ENCODE results near the gene NOP58. TPM values are rescaled to one million over a fixed set of nuclear protein-coding genes. Genes with fewer than 3 reads are reported as not detected.
"Not testable (repeated sequence)": the region's sequence is repeated elsewhere in the genome, so short reads cannot be mapped to it uniquely, and the experiment has no call there.

The NOP58 gene, protein sequence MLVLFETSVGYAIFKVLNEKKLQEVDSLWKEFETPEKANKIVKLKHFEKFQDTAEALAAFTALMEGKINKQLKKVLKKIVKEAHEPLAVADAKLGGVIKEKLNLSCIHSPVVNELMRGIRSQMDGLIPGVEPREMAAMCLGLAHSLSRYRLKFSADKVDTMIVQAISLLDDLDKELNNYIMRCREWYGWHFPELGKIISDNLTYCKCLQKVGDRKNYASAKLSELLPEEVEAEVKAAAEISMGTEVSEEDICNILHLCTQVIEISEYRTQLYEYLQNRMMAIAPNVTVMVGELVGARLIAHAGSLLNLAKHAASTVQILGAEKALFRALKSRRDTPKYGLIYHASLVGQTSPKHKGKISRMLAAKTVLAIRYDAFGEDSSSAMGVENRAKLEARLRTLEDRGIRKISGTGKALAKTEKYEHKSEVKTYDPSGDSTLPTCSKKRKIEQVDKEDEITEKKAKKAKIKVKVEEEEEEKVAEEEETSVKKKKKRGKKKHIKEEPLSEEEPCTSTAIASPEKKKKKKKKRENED
- 63.7 TPM for polyA plus RNA-seq (2013, experiment 1 of 2; ENCODE audit: insufficient read length)
- 35.6 TPM for polyA plus RNA-seq (2013, experiment 2 of 2; ENCODE audit: insufficient read length)

GRCh38 chr2:202265467-202266277 is at the start of gene NOP58:
Gene NOP58 (plus strand): TSS chr2:202265763. CDS start chr2:202265942, 179 bp downstream.
- peak; percentile 97 for DNase-seq

DNA sequence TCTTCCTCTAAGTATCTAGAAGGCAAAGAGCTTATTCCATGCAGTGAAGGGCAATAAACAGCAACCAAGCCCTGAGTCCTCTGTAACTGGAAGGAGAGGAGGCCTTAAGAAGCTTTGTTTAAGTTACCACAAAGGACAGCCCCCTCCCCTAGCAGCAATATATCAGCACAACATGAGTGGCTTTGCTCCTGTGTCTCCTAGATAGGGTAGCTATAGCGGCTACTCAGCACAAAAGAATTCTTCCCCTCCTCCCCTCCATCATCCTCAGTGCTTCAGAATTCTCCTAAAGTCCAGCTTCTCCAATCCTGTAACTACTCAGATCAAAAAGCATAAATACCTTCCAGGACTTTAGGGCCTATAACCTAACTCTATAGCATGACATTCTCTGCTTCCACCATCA is 43.7 kb upstream of the NOP58 start:
- peak; percentile 50 for DNase-seq

- DNase-seq: peak; percentile 60
Observed at GRCh38 chr2:202237787-202238233, 27.8 kb upstream of the NOP58 start.

DNA sequence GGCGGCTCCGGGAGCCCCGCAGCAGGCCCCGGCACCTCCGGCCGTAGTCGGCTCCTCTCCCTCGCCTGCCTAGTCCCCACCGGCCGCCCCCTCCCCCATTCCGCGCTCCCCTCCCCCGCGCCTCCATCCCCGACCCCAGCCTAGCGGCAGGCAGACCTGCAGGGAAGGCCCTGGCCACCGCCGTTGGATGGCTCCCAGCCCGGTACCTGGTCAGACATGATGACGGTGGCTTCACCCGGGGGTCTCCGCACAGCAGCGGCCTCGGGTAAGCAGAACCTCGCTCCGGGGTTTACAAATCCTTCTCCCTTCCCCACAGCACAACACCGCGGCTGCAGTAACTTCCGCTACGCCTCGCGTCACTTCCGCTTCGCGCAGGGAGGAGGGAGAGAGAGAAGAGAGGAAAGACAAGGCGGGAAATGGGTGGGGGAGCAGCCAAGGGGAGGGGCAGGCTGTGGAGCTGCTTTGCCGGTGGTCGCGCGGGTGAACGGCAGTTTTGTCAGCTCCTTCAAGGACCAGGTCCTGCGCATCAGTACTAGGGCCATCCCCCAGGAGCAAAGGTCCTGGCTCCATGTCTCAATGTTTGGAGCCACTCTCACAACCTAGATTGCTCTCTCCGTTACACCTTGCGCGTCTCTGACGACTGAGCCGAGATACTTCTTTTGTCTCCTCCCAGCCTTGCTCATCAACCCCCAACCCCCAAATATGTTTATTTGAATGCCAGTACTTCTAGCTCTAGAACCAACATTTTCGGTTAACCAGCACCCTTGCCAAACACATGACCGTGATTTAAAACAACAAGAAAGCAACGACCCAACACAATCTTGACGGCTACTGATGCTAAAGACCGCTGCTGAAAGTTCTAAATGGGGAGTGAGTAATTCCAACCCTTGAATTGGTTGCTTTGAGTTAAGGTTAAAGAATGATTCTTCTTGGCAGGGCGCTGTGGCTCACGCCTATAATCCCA is 27.0 kb upstream of the NOP58 start, which contains the start of gene SUMO1:
SUMO1 (minus strand) TSS at position 364 of the 964 bp plus-strand sequence; CDS start at position 218, 146 bp downstream.
- peak; percentile 93 for DNase-seq

DNA sequence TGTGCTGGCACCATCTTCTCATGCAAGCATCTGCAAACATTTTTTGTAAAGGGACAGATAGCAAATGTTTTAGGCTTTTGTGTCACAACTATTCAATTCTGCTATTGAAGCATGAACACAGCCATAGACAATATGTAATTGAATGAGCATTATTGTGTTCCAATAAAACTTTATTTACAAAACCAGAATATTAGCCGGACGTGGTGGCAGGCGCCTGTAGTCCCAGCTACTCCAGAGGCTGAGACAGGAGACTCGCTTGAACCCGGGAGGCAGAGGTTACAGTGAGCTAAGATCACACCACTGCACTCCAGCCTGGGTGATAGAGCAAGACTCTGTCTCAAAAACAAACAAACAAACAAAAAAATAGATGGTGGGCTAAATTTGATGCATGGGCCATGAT is 17.9 kb upstream of the NOP58 start:
- DNase-seq: not testable (repeated sequence)

DNA sequence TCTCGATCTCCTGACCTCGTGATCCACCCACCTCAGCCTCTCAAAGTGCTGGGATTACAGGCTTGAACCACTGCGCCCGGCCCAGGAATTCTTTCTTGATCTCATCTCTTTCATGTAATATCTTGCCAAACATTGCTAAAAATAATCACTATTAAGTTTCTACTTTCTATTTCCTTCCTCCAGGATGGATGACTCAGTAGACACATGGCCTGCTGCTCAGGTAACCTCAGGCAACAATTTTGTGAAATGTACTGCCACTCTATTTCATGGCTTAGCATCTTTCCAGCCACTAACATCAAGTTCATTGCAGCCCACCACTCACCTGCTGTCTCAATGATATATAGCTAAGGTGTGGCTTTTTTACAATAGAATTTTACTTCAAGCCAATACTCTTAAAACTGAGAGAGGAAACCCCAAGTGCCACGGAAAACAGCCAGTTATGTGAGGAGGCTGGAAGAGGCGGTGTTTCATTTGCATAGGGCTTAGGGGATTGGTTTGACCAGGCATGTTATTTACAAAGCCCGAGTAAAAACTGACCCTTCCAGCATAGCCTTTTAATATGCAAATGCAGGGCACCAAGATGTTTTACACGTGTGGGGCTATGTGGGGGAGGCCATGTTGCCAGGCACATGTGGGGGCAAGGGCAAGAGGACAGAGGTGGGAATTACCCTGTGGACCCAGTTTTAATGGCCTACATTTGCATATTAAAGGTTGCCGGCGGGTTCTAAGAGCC is 15.9 kb upstream of the NOP58 start:
- no peak for DNase-seq

- DNase-seq: no peak
Observed at GRCh38 chr2:202251494-202251893, 14.1 kb upstream of the NOP58 start.

- DNase-seq: no peak
Observed at GRCh38 chr2:202261531-202261930, 4.0 kb upstream of the NOP58 start.

- no peak for DNase-seq
Observed at GRCh38 chr2:202267495-202267894, 1.9 kb downstream of the NOP58 start.

DNA sequence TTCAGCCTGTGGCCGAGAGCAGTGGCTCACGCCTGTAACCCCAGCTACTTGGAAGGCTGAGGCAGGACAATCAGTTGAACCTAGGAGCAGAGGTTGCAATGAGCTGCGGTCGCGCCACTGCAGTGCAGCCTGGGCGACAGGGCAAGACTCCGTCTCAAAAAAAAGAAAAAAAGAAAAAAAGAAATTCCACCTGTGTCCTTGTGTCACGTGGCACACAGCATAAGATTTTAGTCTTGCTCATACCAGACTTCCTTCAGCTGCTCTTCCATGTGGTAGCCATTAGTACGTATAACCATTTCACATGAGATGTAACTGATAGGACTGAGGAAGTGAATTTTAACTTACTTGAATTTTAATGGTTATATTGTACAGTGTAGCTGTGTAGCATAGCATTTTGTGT is 4.0 kb downstream of the NOP58 start:
- no peak for DNase-seq

DNA sequence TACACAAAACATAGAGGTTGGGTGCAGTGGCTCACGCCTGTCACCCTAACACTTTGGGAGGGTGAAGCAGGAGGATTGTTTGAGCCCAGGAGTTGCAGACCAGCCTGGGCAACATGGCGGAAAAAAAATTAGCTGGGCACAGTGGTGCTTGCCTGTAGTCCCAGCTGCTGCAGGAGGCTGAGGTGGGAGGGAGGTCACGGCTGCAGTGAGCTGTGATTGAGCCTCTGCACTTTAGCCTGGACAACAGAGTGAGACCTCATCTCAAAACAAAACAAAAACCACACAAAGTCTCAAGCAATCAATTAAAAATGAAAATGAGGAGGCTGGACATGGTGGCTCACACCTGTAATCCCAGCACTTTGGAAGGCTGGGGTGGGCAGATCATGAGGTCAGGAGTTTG is 4.9 kb downstream of the NOP58 start:
- no peak for DNase-seq

DNA sequence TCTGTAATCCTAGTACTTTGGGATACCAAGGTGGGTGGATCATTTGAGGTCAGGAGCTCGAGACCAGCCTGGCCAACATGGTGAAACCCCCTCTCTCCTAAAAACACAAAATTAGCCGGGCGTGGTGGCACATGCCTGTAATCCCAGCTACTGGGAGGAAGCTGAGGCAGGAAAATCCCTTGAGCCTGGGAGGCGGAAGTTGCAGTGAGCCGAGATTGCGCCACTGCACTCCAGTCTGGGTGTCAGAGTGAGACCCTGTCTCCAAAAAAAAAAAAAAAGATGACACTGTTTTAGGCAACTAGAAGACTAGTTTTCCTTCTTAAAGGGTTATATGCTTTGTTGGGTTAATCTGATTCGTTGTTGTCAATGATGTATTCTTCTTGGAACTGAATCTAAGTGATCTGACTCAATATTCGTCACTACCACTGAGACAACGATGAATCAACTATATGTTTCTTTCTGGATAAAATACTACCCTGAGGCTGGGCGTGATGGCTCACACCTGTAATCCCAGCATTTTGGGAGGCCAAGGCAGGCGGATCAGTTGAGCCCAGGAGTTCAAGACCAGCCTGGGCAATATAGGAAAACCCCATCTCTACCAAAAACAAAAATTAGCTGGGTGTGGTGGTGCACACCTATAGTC is 10.6 kb downstream of the NOP58 start:
- peak; percentile 39 for DNase-seq

- peak; percentile 61 for DNase-seq
Observed at GRCh38 chr2:202278036-202278760, 12.6 kb downstream of the NOP58 start.

DNA sequence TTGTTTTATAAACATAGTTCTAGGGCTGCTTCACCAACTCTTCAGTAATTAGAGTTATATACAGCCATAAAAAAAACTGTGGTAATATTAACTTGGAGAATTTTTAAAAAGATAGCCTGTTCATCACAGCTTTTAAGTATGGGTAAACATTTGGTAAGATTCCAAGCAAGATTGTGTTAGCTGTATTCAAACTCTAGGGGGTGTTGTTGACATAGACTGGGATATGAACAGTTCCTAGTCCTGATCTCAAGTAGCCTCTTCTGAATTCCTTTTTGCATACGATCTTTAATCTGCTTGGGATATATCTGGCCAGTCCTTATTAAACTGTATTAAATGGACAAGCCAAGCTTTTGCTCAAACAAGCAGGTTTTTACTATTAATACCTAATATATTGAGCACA is 13.4 kb downstream of the NOP58 start:
- peak; percentile 66 for DNase-seq

- no peak for DNase-seq
Observed at GRCh38 chr2:202286595-202286994, 21.0 kb downstream of the NOP58 start.

DNA sequence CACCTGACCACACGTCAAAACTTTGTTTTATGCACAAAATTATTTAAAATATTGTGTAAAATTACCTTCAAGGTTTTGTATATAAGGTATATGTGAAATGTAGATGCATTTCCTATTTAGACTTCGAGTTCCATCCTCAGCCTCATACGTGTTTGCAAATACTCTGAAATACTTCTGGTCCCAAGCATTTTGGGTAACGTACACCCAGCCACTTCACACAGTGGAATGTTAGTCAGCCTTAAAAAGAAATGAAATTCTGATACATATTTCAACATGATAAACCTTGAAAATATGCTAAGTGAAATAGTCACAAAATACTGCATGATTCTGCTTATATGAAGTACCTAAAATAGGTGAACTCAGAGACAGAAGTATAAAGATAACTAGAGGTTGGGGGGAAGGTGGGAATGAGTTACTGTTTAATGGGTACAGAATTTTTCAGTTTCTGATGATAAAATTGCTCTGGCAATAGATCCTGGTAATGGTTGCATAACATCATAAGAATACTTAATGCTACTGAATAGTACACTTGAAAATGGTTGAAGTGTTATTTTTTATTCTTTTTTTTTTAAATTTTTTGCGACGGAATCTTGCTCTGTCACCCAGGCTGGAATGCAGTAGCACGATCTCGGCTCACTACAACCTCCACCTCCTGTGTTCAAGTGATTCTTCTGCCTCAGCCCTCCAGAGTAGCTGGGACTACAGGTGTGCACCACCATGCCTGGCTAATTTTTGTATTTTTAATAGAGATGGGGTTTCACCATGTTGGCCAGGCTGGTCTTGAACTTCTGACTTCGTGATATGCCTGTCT is 24.0 kb downstream of the NOP58 start:
- no peak for DNase-seq

- DNase-seq: no peak
Observed at GRCh38 chr2:202290316-202290715, 24.8 kb downstream of the NOP58 start.

DNA sequence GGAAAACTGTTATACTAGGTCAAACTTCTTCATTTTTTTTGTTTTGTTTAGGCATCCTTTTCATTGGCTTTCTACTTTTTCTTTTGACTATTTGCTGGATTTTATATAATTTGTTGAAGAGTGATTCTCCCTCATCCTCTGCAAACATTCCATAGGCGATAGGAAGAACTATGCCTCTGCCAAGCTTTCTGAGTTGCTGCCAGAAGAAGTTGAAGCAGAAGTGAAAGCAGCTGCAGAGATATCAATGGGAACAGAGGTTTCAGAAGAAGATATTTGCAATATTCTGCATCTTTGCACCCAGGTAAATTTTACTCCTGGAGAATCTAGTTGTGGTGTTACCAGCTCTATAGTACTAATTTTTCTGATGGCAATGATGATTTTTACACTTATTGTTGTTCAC is 25.4 kb downstream of the NOP58 start:
- DNase-seq: no peak

DNA sequence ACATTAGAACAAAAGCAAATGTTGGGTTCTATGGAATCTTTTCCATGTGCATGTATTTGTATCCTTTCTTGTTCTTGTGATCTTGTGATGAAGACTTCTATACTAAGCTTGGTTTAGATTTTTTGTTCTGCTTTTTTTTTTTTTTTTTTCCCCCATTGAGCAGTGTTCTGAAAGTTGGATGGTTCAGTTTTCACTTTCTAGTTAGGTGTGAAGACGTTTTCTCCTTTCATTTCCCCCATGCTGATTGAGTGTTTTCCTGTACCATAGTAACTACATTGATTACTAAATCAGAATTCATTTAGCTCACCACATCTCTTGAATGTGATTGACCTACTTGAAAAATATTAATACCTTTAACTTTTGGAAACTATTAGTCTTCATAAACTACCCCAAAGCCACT is 34.1 kb downstream of the NOP58 start:
- no peak for DNase-seq
